Brain microvascular endothelial cell (primary cell): ENCODE data around the gene NEDD1.

Source experiments
- DNase-seq: peaks from one replicate; pipeline ENCODE4 v3.0.0-alpha.2; 2020
- H3K27ac ChIP-seq: fragments of 250-450 bp; sonication (Bioruptor Pico); 2 replicates; pipeline ENCODE4 v1.5.1; 2020; ENCODE audit warnings: mild to moderate bottlenecking, moderate library complexity
- H3K27me3 ChIP-seq: fragments of 250-450 bp; sonication (Bioruptor Pico); replicated peaks from 2 replicates; pipeline ENCODE4 v1.5.1; 2020; ENCODE audit warnings: mild to moderate bottlenecking
- H3K36me3 ChIP-seq: fragments of 250-450 bp; sonication (Bioruptor Pico); replicated peaks from 2 replicates; pipeline ENCODE4 v1.5.1; 2020; ENCODE audit warnings: mild to moderate bottlenecking
- H3K4me3 ChIP-seq: 2 replicates; pipeline ENCODE4 v1.5.1; 2011; ENCODE audit warnings: low read depth, mild to moderate bottlenecking, control low read depth, low read length, moderate library complexity
- CTCF ChIP-seq: IDR thresholded peaks from 2 replicates; pipeline ENCODE4 v1.5.1; 2011; ENCODE audit warnings: low read depth, mild to moderate bottlenecking, moderate library complexity, low read length, control low read depth, inconsistent platforms; ENCODE audit errors: missing control alignments
- in situ Hi-C: cut with HindIII; loops from 2 replicates; pipeline ENCODE4 v1.10.0; 2017; ENCODE audit warnings: low sequenced_read_pairs, low pct_ligation_motif_present

The NEDD1 gene

DNA sequence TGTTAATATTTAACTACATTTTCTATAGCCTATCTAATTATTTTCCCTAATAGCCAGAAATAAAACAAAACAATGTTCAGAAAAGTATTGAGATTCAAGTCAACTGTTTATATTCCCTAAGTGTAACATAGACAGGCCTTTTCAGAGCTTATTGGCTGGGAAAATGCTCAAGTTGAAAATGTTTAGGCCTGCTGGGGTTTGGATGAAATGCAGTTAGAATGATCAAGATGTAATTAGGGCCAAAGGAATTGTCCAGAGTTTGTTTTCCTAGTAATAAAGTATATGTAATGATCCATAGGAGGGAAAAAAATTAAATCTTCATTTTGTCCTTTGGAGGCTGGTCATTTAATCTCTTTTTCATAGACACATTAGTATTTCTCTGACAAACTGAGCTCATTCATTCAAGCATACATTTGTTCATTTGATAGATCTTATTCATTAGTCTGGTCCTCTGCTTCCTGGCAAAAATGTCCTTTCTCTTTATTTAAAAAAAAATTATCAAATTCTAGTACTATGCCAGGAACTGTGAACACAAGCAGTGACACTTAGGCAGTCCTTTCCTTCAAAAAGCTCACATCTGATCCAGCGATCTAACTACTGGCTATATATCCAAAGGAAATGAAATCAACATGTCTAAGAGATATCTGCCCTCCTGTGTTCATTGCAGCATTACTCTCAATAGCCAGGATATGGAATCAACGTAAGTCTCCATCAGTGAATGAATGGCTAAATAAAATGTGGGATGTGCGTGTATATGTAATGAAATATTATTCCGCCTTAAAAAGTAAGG lies 40.1 kb upstream of the NEDD1 start:
- TF ChIP-seq CTCF = no peak
- Histone ChIP-seq H3K27me3 (no peaks in the 10 kb centered on the region), H3K36me3 (no peaks in the 10 kb centered on the region), H3K4me3 (no peak overlapping the region), H3K27ac (no peak overlapping the region)
- in situ Hi-C loops = no loop called here
- no peak for DNase-seq

DNA sequence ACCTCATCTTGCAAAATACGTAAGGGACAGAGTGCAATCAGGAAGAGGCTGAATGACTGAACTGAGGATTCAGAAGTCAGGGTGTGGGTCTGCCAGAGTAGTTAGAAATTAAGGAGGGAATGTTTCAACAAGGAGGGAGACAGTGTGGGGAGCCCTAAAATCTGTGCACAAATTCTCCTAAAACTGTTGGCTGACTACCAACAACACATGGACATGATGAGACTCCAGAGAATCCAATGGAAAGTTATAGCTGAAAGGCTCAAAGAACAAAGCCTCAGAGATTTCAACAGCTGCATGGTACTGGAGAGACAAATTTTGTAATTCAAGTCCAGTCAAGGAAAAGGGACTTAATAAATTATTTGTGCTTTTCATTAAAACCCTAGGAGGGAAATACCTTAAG lies 36.1 kb upstream of the NEDD1 start:
- Histone ChIP-seq H3K4me3 (no peak overlapping the region), H3K27ac (no peak overlapping the region), H3K27me3 (no peaks in the 10 kb centered on the region), H3K36me3 (no peaks in the 10 kb centered on the region)
- no peak for TF ChIP-seq CTCF
- no peak for DNase-seq
- in situ Hi-C loops = no loop called here

GRCh38 chr12:96872961-96873360 lies 34.1 kb upstream of the NEDD1 start:
- in situ Hi-C loops = no loop called here
- Histone ChIP-seq H3K27me3 (no peaks in the 10 kb centered on the region), H3K4me3 (no peak overlapping the region), H3K36me3 (no peaks in the 10 kb centered on the region), H3K27ac (no peak overlapping the region)
- no peak for TF ChIP-seq CTCF
- DNase-seq = no peak

DNA sequence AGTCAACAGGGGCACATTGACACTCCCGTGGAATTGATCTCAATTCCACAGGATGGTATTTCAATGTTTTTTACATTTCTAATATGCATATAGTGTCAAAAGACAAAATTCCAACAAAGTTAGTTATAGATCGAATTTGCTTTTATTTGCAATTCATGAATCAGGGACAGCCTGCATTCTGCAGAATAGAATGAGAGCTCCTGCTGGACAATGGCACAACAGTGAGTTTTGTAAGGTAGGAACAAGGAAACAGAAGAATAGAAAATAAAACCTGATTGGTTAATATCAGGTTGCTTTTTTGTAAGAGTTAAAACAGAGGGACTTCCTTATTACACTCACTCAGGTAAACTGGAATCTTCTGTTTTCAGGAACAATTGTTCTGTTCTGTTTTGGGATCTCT lies 32.8 kb upstream of the NEDD1 start:
- in situ Hi-C loops = no loop called here

GRCh38 chr12:96876966-96877365 lies 30.1 kb upstream of the NEDD1 start:
- no peak overlapping the region for H3K27ac ChIP-seq
- no peak overlapping the region for H3K4me3 ChIP-seq
- no peak for TF ChIP-seq CTCF
- no peaks in the 10 kb centered on the region for H3K27me3 ChIP-seq
- H3K36me3 ChIP-seq = no peaks in the 10 kb centered on the region
- in situ Hi-C loops = no loop called here
- DNase-seq = peak; percentile 16

More for the DNA sequence above, 32.8 kb upstream of the NEDD1 start:
- no peaks in the 10 kb centered on the region for H3K36me3 ChIP-seq
- H3K27me3 ChIP-seq = no peaks in the 10 kb centered on the region
- no peak overlapping the region for H3K27ac ChIP-seq
- H3K4me3 ChIP-seq = no peak overlapping the region
- TF ChIP-seq CTCF = no peak
- no peak for DNase-seq

GRCh38 chr12:96878704-96879103 lies 28.4 kb upstream of the NEDD1 start:
- Histone ChIP-seq H3K27me3 (no peaks in the 10 kb centered on the region), H3K4me3 (no peak overlapping the region), H3K36me3 (no peaks in the 10 kb centered on the region), H3K27ac (peak overlapping the region; percentile 58)
- TF ChIP-seq CTCF = no peak
- peak; percentile 62 for DNase-seq
- in situ Hi-C loops = no loop called here
